Heart left ventricle (tissue), 13 donors: ENCODE data around the gene PRRT2.

Experiments
- CTCF ChIP-seq, 12 donors: fragments of 200-600 bp; sonication (generic) in 4 of 12; IDR thresholded peaks; one replicate each; pipeline versions ENCODE4 v1.5.0 to v1.8.0; 2018 to 2022; ENCODE audit warnings: antibody characterized with exemption in 12 of 12, mild to moderate bottlenecking in 5 of 12
- POLR2A ChIP-seq, 2 donors: fragments of 450-650 bp; IDR thresholded peaks; one replicate each; pipeline ENCODE4 v1.6.1; 2017; ENCODE audit warnings: antibody characterized with exemption in 2 of 2, mild to moderate bottlenecking in 2 of 2, moderate library complexity in 2 of 2
- donor health status: ischemic (EF 13 %, LVEDD 7.1; RV severe dilation, severe dysfunction).
- donor health status: DM: no; HTN: yes; CAD: no.
- donor health status: DM: no; HTN: no; CAD: no.
- donor health status: ischemic (EF 25% LVEDD 6.9; RV normal size, moderate dysfunction).
- donor health status: ischemic (EF 25% LVEDD 5.7; RV mildly dilated, moderate dysfunction).
- donor health status: ischemic (EF 35%, LVEDD 5.7; RV mildly dilated, moderate dysfunction).
- donor health status: nonischemic (EF 11% LVEDD 7.7; RV severe dilation, severe dysfunction).
- donor health status: DM: yes; HTN: yes; CAD: no.
- donor health status: PGD.
- donor health status: ischemic (EF 29% LVEDD 5.4; RV normal size, mild dysfunction).
- donor health status: nonischemic (EF 23%, LVEDD 6.1; RV moderate dilation, normal function).

- no peak for TF ChIP-seq CTCF (IDR thresholded peaks at IDR 0.05)
- no peak for TF ChIP-seq POLR2A (IDR thresholded peaks at IDR 0.05)
Measured at GRCh38 chr16:29816694-29817441, 4.9 kb downstream of the PRRT2 start.
